Upper lobe of right lung (tissue), 1 donor: Measurements from ENCODE around the gene IFNG-AS1. TPM values are rescaled to one million over a fixed set of nuclear protein-coding genes. Genes with fewer than 3 reads are reported as not detected.

Source experiments
- ATAC-seq: fragments of 200-7000 bp; cut with Tn5 transposase; one replicate; pipeline ENCODE4 v1.9.1; 2020; ENCODE audit warnings: mild to moderate bottlenecking, moderate library complexity
- DNase-seq: peaks from one replicate; pipeline ENCODE4 v3.0.0-alpha.2; 2020
- H3K27ac ChIP-seq: fragments of 200-600 bp; one replicate; pipeline ENCODE4 v1.8.0; 2022
- H3K27me3 ChIP-seq: fragments of 200-600 bp; one replicate; pipeline ENCODE4 v1.8.0; 2022; ENCODE audit warnings: mild to moderate bottlenecking
- H3K36me3 ChIP-seq: fragments of 200-600 bp; one replicate; pipeline ENCODE4 v1.8.0; 2022
- H3K4me1 ChIP-seq: fragments of 200-600 bp; one replicate; pipeline ENCODE4 v1.8.0; 2022
- H3K4me3 ChIP-seq: fragments of 200-600 bp; one replicate; pipeline ENCODE4 v1.8.0; 2022; ENCODE audit warnings: mild to moderate bottlenecking
- H3K9me3 ChIP-seq: fragments of 200-600 bp; one replicate; pipeline ENCODE4 v1.8.0; 2022
- CTCF ChIP-seq: fragments of 200-600 bp; IDR thresholded peaks from one replicate; pipeline ENCODE4 v1.8.0; 2022; ENCODE audit warnings: antibody characterized with exemption
- intact Hi-C: fragments of 100-400 bp; cut with DNase I; formaldehyde crosslinking; loops from one replicate; pipeline ENCODE4 v1.11.0; 2022
- long read RNA-seq: library from polyadenylated mRNA; unstranded; transcript quantifications from one replicate; pipeline ENCODE4 v2.0.0, GENCODE V29; 2021
- total RNA-seq: library from RNA; stranded (reverse); fragmentation: NEBNext Ultra II Directional; extraction: Animal tissue kit (Norgen Biotek cat#: 25700); gene quantifications from one replicate; pipeline ENCODE4 v1.2.1, GENCODE V29; 2021
- donor health status: DM: no; HTN: yes; CAD: no; lungs with severe emphysema.

Gene IFNG-AS1
- not detected for total RNA-seq
- long read RNA-seq, partial matches to known transcripts, result 0 of 1 reads
- long read RNA-seq, other reads (novel, unspliced or antisense), result 1 of 1 reads

GRCh38 chr12:67989184-67989920 is at the start of gene IFNG-AS1:
Gene IFNG-AS1, plus strand, starts transcription at chr12:67989447.
- Histone ChIP-seq H3K36me3 (no peaks in the 10 kb centered on the region), H3K4me1 (no peaks in the 10 kb centered on the region), H3K4me3 (no peak within 1 kb of the TSS), H3K9me3 (no peaks in the 10 kb centered on the region), H3K27ac (no peak within 1 kb of the TSS), H3K27me3 (no peaks in the 10 kb centered on the region)
- intact Hi-C loops, result no loop called here
- no peak for ATAC-seq
- no peak for TF ChIP-seq CTCF
- DNase-seq, result no peak

GRCh38 chr12:67939611-67940010 is 49.6 kb upstream of the IFNG-AS1 start:
- Histone ChIP-seq H3K4me3 (no peak overlapping the region), H3K36me3 (no peaks in the 10 kb centered on the region), H3K4me1 (peaks cover 10% of the 10 kb centered on the region), H3K27me3 (no peaks in the 10 kb centered on the region), H3K9me3 (no peaks in the 10 kb centered on the region), H3K27ac (no peak overlapping the region)
- intact Hi-C loops, result loop anchor here (5.0 kb wide), 1 partner anchor 582 kb away; no protein-coding TSS in a partner anchor
- ATAC-seq (no peak), DNase-seq (no peak)
- no peak for TF ChIP-seq CTCF

GRCh38 chr12:67940780-67941243 is 48.4 kb upstream of the IFNG-AS1 start:
- H3K4me1 ChIP-seq, result peaks cover 10% of the 10 kb centered on the region
- intact Hi-C loops, result loop anchor here (5.0 kb wide), 1 partner anchor 584 kb away; no protein-coding TSS in a partner anchor
- H3K27ac ChIP-seq, result no peak overlapping the region
- no peak for TF ChIP-seq CTCF
- DNase-seq, result no peak
- H3K27me3 ChIP-seq, result no peaks in the 10 kb centered on the region
- H3K4me3 ChIP-seq, result no peak overlapping the region
- ATAC-seq, result peak; percentile 83
- H3K9me3 ChIP-seq, result no peaks in the 10 kb centered on the region
- no peaks in the 10 kb centered on the region for H3K36me3 ChIP-seq

GRCh38 chr12:67942724-67943123 is 46.5 kb upstream of the IFNG-AS1 start:
- no peak for TF ChIP-seq CTCF
- DNase-seq (no peak), ATAC-seq (no peak)
- Histone ChIP-seq H3K4me1 (peaks cover 10% of the 10 kb centered on the region), H3K36me3 (no peaks in the 10 kb centered on the region), H3K9me3 (no peaks in the 10 kb centered on the region), H3K4me3 (no peak overlapping the region), H3K27me3 (no peaks in the 10 kb centered on the region), H3K27ac (no peak overlapping the region)
- intact Hi-C loops, result loop anchor here (5.0 kb wide), 1 partner anchor 585 kb away; no protein-coding TSS in a partner anchor

- H3K27me3 ChIP-seq, result no peaks in the 10 kb centered on the region
- ATAC-seq, result peak; percentile 87
- H3K36me3 ChIP-seq, result no peaks in the 10 kb centered on the region
- intact Hi-C loops, result loop anchor here (5.0 kb wide), 1 partner anchor 586 kb away; no protein-coding TSS in a partner anchor
- peak; percentile 74 for TF ChIP-seq CTCF
- DNase-seq, result no peak
- H3K27ac ChIP-seq, result no peak overlapping the region
- no peaks in the 10 kb centered on the region for H3K9me3 ChIP-seq
- no peak overlapping the region for H3K4me3 ChIP-seq
- peaks cover 10% of the 10 kb centered on the region for H3K4me1 ChIP-seq
These were observed 45.9 kb upstream of the IFNG-AS1 start for GRCh38 chr12:67943141-67943892.
